HG02885 (cell line): ENCODE results near the gene PRSS1.
"Not testable (repeated sequence)": the region's sequence is repeated elsewhere in the genome, so short reads cannot be mapped to it uniquely, and the experiment has no call there.

Source experiments
- ATAC-seq: cut with Tn5 transposase; IDR thresholded peaks from one replicate; pipeline ENCODE4 v1.9.1; 2021; ENCODE audit warnings: mild to moderate bottlenecking; ENCODE audit not compliant: unreplicated experiment, poor library complexity

PRSS1 gene

DNA sequence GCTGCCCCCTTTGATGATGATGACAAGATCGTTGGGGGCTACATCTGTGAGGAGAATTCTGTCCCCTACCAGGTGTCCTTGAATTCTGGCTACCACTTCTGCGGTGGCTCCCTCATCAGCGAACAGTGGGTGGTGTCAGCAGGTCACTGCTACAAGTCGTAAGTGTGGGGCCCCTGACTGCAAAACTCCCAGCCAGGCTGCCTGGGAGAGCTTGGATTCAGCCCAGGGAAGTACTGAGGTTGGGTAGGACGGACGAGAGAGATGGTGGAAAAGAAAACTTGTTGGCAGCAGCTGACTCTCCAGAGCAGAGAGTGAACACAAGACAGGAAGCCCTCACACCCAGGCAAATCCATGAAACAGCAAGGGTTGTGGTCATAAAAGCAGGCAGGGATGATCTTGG lies 22.8 kb downstream of the PRSS1 start:
- ATAC-seq = no peak

DNA sequence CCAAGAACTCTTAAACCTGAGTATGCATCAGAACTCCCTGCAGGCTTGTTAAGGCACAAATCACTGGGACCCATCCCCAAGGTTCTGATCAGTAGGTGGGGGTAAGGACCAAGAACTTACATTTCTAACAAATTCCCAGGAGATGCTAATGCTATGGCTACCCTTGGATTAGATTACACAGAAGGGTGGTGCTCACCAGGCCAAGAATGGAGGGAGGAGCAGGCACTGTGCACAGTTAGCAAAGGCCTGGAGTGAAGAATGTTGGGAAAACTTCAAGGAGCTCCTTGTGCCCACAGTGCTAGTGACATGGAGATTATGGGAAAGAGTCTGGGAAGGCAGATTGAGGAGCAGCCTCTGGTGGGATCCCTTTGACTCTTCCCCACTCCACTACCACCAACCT lies 23.4 kb downstream of the PRSS1 start:
- ATAC-seq = no peak

DNA sequence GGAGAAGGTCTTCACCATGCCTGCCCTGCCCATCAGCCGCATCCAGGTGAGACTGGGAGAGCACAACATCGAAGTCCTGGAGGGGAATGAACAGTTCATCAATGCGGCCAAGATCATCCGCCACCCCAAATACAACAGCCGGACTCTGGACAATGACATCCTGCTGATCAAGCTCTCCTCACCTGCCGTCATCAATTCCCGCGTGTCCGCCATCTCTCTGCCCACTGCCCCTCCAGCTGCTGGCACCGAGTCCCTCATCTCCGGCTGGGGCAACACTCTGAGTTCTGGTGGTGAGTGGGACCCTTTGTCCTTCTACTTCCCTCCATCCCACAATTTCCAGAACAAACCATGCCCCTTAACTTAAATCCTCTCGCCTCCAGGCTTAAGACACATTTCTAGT lies 24.0 kb downstream of the PRSS1 start:
- no peak for ATAC-seq

DNA sequence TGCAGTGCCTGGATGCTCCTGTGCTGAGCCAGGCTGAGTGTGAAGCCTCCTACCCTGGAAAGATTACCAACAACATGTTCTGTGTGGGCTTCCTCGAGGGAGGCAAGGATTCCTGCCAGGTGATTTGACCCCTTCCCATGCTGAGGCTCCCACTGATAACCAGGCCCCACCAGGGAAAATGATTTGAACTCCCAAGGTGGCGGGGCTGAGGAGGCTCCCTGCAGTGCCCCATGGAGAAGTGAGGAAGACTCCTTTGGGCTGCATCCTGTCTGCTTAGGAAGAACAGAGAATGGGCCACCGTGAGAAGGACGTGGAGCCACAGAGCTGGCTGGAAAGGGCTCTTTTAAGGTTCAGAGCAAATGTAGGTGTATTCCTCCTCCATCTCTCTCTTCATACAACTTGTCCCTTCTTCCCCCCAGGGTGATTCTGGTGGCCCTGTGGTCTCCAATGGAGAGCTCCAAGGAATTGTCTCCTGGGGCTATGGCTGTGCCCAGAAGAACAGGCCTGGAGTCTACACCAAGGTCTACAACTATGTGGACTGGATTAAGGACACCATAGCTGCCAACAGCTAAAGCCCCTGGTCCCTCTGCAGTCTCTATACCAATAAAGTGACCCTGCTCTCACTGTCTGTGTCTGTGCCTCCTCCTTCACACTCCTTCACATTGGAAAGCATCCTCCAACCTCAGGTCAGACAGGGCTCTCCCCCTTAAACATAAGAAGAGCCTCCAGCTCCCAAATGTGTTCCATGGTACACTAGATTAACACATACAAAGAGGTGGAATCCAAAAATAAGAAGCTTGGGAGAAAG lies 24.9 kb downstream of the PRSS1 start:
- ATAC-seq = no peak

DNA sequence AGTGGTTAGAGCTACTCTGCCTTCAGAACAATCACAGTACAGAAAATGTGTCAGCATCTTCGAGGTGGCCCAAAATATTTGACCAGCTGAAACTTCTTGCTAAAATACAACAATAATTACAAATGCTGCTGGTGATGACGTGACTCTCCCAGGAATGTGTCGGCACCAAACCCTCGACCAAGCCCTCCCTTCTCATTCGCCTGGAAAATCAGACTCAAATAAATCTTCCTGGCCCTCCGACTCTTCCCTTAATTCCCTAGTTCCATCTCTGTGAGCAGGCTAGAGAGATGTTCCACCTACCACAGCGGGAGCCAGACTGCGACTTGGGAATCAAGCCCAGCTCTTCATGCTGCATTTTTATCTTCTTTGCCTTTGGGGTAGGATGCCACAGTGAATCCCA lies 25.6 kb downstream of the PRSS1 start:
- ATAC-seq = no peak

DNA sequence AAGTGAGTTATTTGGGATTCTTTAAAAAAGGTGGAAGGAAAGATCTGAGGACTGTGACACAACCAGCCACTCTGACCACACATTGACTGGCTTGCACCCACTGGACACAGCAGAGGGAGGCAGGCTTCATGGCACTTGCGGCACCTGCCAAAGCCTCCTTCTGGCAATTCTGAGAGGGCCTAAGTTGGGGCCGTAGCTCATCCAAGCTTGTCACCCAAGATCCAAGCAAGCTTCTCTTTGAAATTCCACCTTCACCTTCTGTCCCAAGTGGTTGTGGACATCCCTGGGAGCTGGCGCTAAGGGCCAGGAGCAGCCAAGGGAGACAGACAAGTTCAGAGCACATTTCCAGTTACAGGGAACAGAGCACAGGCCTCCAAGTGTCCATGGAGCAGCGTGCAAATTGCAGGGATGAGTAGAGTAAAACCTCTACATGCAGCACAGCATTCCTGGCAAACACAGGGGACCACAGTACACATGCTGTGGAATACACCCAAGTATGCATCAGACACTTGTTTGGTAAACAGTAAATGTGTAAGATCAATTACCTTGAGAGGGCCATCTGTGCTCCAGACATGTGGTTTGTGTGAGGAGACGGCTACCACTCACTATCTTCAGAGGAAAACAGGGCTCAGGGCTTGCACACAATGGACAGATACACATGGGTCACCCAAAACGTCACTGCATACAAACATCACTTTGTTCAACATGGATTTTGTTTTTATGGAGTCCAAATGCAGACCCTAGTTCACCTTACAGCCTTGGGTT lies 26.3 kb downstream of the PRSS1 start:
- ATAC-seq = not testable (repeated sequence)

DNA sequence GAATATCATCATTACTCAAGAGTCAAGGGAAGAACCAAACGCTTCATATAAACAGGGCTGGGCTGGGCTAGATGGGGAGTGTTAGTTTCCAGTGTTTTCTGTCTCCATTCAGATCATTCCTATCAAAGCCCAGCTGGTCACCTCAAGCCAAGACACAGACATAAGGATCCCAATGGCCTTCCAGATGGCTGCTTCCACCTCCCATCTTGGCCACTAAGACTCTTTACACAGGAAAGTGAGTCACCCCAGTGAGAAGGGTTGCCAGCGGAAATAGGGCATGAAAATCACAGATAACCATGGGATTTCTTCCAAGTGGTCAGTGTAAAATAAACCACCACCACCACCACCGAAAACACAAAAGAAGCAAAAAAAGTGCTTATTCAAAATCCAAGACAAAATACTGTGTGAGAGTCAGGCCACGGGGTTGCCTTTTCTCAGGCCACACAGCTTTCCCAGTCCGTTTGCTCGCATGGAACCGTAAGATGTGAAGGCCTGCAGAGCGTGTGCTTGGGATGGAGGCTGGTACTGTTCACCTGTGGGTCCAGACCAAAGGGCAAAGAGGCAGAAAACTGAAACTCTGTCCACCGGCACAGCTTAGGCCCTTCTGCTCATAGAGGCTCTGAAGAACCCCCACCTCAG lies 27.1 kb downstream of the PRSS1 start:
- no peak for ATAC-seq

DNA sequence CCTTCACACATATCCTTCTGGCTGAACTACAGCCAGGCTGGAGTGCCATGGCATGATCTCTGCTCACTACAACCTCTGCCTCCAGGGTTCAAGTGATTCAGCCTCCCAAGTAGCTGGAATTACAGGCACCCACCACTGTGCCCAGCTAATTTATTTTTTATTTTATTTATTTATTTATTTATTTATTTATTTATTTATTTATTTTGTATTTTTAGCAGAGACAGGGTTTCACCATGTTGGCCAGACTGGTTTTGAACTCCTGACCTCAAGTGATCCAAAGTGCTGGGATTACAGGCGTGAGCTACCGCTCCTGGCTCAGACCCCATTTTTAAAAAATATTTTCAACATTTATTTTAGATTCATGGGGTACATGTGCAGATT lies 27.6 kb downstream of the PRSS1 start:
- not testable (repeated sequence) for ATAC-seq

DNA sequence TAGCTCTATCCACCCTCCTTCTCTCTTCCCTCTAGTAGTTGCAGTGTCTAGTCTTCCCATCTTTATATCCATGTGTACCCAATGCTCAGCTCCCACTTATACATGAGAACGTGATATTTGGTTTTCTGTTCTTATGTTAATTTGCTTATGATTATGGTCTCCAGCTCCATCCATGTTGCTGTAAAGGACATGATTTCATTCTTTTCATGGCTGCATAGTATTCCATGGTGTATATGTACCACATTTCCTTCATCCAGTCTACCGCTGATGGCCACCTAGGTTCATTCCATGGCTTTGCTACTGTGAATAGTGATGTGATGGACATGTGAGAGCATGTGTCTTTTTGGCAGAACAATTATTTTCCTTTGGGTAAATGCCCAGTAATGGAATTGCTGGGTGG lies 28.0 kb downstream of the PRSS1 start:
- ATAC-seq = no peak

DNA sequence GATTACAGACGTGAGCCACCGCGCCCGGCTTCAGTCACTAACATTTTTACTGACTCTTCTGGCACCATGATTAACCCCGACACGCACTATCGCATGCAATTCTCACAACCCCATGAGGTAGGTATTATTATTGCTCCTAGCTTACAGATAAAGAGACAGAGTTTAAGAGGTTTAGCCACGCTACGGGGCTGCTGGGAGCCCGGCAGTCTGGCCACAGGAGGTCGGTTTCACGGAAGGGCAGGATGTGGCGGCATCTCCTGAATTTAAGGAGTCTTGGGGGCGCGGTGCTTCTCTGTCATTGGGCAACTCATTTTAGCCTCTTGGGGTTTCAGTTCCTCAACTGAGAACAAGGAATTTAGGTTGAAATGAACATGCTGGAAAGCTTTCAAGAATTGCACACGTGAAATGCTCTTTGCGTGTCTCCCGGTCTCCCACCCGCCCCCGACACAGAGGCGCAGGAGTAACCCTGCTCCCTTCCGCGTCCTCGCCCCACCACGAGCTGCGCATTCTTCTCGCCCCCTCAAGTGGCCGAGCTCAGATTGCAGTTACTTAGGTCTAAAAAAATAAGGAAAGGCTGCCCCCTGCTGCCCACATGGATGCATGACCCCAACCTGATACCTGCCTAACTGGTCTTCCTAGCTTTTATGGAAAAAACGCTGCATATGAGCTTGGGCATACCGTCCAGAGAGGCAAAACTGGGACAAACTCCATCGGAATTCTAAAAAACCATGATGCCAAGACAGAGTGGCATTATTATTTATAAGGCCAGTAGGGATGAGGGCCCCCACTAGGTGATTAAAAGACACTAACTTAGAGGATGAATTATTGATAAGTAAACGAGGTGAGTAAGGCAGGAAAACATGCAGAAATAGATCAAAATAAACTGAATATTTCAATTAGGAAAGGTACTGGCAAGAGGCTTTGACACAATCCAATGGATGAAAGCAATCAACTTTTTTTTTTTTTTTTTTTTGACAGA lies 33.9 kb downstream of the PRSS1 start:
- ATAC-seq = peak; percentile 91

DNA sequence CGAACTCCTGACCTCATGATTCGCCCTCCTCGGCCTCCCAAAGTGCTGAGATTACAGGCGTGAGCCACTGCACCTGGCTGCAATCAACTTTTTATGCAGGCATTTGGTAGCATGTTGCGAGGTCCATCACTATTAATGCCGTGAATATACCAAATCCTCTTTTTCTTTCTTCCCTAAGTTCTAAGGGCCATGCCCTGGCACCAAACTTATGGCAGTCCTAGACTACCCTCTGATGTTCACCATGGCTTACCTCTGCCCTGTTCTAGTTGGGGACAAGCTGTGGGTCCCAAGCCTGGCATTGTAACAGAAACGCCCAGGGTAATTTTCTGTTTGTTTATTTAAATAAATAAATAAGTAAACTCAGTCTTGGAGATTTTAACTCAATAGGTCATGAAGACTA lies 34.8 kb downstream of the PRSS1 start:
- ATAC-seq = no peak

DNA sequence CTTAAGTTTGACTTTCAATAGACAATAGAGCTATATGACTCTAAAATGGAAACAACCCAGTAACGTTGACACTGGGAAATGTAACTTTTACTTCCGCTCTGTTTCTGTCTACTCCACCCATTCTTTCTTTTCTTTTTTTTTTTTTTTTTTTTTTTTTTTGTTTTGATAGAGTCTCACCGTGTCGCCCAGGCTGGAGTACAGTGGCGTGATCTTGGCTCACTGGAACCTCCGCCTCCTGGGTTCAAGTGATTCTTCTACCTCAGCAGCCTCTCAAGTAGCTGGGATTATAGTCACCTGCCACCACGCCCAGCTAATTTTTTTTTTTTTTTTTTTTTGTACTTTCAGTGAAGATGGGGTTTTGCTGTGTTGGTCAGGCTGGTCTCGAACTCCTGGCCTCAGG lies 35.4 kb downstream of the PRSS1 start:
- ATAC-seq = no peak

DNA sequence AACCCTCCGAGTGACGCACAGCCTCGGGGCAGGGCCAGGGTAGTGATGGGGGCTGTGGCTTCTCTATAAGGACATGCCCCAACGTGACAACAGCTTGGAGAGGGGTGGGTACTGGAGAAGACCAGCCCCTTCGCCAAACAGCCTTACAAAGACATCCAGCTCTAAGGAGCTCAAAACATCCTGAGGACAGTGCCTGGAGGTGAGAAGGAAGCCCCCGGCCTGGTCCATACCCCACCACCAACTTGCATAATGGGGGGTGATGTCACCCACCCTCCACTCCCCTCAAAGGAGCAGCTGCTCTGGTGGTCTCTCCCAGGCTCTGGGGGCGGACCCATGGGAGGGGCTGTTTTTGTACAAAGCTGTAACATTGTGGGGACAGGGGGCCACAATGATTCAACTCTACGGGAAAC lies 36.6 kb downstream of the PRSS1 start:
- no peak for ATAC-seq

DNA sequence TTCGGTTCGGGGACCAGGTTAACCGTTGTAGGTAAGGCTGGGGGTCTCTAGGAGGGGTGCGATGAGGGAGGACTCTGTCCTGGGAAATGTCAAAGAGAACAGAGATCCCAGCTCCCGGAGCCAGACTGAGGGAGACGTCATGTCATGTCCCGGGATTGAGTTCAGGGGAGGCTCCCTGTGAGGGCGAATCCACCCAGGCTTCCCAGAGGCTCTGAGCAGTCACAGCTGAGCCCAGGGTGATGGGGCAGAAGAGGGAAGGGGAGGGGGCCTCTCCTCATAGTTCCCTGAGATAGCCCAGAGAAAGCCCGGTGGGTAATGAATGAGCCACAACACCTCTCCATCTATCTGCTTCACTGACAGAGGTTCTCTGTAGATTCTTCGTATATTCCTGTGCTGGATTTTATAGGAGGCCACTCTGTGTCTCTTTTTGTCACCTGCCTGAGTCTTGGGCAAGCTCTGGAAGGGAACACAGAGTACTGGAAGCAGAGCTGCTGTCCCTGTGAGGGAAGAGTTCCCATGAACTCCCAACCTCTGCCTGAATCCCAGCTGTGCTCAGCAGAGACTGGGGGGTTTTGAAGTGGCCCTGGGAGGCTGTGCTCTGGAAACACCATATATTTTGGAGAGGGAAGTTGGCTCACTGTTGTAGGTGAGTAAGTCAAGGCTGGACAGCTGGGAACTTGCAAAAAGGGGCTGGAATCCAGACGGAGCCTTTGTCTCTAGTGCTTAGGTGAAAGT lies 37.9 kb downstream of the PRSS1 start:
- no peak for ATAC-seq

DNA sequence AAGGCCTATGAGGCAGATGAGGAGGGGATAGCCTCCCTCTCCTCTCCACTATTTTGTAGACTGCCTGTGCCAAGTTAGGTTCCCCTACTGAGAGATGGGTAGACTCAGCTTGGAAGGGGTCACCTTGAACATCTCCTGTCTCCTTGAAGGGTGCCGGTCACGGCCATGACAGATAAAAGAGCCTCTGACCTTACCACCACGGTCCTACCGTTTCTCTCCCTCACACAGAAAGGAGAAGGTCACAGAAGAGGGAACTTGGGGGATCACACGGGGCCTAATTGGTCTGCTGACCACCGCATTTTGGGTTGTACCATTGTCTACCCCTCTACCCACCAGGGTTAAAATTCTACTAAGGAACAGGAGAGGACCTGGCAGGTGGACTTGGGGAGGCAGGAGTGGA lies 38.5 kb downstream of the PRSS1 start:
- ATAC-seq = no peak

DNA sequence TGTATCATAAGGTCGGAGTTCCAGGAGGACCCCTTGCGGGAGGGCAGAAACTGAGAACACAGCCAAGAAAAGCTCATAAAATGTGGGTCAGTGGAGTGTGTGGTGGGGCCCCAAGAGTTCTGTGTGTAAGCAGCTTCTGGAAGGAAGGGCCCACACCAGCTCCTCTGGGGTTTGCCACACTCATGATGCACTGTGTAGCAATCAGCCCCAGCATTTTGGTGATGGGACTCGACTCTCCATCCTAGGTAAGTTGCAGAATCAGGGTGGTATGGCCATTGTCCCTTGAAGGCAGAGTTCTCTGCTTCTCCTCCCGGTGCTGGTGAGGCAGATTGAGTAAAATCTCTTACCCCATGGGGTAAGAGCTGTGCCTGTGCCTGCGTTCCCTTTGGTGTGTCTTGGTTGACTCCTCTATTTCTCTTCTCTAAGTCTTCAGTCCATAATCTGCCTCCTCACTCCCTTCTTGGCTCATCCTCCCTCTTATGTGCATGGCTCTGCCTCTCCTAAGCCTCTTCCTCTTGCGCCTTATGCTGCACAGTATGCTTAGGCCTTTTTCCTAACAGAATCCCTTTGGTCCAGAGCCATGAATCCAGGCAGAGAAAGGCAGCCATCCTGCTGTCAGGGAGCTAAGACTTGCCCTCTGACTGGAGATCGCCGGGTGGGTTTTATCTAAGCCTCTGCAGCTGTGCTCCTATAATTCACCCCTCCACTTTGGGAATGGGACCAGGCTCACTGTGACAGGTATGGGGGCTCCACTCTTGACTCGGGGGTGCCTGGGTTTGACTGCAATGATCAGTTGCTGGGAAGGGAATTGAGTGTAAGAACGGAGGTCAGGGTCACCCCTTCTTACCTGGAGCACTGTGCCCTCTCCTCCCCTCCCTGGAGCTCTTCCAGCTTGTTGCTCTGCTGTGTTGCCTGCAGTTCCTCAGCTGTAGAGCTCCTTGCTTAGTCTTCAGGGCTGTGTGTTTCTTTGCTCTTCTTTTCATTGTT lies 39.3 kb downstream of the PRSS1 start:
- ATAC-seq = no peak

DNA sequence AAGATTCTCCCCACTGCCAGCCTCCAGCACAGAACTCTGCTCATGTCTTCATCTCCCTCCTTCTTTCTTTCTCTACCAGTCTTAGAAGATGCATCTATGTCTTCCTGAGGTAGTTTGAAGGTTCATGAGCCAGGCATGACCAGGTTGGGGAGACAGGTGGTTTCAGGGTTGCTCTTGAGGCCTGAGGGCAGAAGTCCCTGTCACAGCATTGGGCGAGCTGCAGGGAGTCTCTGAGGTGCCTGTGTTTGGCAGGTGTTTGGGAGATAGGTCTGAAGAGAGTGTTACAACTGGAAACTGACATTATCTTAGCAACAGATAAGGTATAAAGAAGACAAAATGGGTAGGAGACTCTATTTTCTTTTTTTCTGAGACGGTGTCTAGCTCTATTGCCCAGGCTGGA lies 40.2 kb downstream of the PRSS1 start:
- no peak for ATAC-seq

DNA sequence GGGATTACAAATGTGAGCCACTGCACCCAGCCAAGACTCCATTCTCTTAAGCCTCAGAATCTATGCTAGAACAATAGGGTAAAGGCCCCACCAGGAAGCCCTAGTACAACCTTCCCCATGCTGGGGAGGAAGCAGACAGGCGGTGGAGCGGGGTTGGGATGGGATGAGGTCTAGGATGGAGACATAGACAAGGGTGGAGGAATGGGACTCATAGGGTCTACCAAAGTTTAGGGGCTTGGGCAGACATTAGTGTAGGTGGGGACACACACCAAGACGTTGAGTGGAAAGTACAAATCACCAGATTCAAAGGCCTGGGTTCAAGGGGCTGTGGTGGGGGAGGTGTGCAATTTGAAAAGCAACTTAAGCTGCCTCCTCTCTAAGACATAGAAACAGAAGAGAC lies 40.8 kb downstream of the PRSS1 start:
- ATAC-seq = no peak
